Lung (tissue), 12 donors: ENCODE measurements around the gene PHF2. TPM values are rescaled to one million over a fixed set of nuclear protein-coding genes. Genes with fewer than 3 reads are reported as not detected.

Experiments
- ATAC-seq: fragments of 200-7000 bp; cut with Tn5 transposase; one replicate; pipeline ENCODE4 v1.9.1; 2020; ENCODE audit warnings: moderate number of reproducible peaks; ENCODE audit not compliant: insufficient read depth, low FRiP score
- DNase-seq, 3 donors: peaks; one replicate each; pipeline ENCODE4 v3.0.0-alpha.2; 2013 to 2017
- H3K27ac ChIP-seq, 2 donors: one replicate each; pipeline ENCODE4 v1.5.1; 2013; ENCODE audit warnings: mild to moderate bottlenecking in 2 of 2, moderate library complexity in 2 of 2, control low read depth in 1 of 2, inconsistent platforms in 1 of 2, low read depth in 1 of 2, low read length in 1 of 2
- H3K27me3 ChIP-seq, 3 donors: one replicate each; pipeline ENCODE4 v1.5.1; 2013; ENCODE audit warnings: low read length in 2 of 3; ENCODE audit not compliant: control insufficient read depth in 3 of 3, insufficient read depth in 3 of 3
- H3K36me3 ChIP-seq, 4 donors: one replicate each; pipeline ENCODE4 v1.5.1; 2013; ENCODE audit warnings: low read length in 4 of 4, mild to moderate bottlenecking in 1 of 4, moderate library complexity in 1 of 4; ENCODE audit not compliant: control insufficient read depth in 4 of 4, insufficient read depth in 4 of 4
- H3K4me1 ChIP-seq, 5 donors: one replicate each; pipeline ENCODE4 v1.5.1; 2013; ENCODE audit warnings: low read length in 5 of 5, mild to moderate bottlenecking in 2 of 5, moderate library complexity in 1 of 5; ENCODE audit not compliant: control insufficient read depth in 5 of 5, insufficient read depth in 5 of 5
- H3K4me3 ChIP-seq: one replicate; pipeline ENCODE4 v1.5.1; 2013; ENCODE audit warnings: mild to moderate bottlenecking, control low read depth, moderate library complexity
- H3K9ac ChIP-seq, 2 donors: one replicate each; pipeline ENCODE4 v1.5.1; 2013; ENCODE audit warnings: low read length in 2 of 2, control low read depth in 1 of 2; ENCODE audit not compliant: insufficient read depth in 1 of 2
- H3K9me3 ChIP-seq, 4 donors: one replicate each; pipeline ENCODE4 v1.5.1; 2013; ENCODE audit warnings: low read length in 3 of 4, mild to moderate bottlenecking in 1 of 4, moderate library complexity in 1 of 4; ENCODE audit not compliant: control insufficient read depth in 4 of 4, insufficient read depth in 3 of 4
- CTCF ChIP-seq: IDR thresholded peaks from 2 replicates; pipeline ENCODE4 v1.5.1; 2012; ENCODE audit warnings: mild to moderate bottlenecking; ENCODE audit errors: control extremely low read depth, extremely low read depth
- WGBS, 2 donors: extraction: QIAGEN DNeasy Blood & Tissue Kit; methylation state at CpG; one replicate each; pipeline ENCODE4 v1.1.7; 2013; 5-methylcytosine and 5-hydroxymethylcytosine counted together
- polyA plus RNA-seq, 2 donors: library from polyadenylated mRNA; stranded (reverse); fragments of 200-250 nt; gene quantifications; one replicate each; pipeline ENCODE4 v1.2.1, GENCODE V29; 2013
- total RNA-seq, 2 donors: library from RNA; depleted of rRNA in 1 of 2; stranded (reverse); fragments of >200 nt in 1 of 2; gene quantifications; one replicate each; pipeline ENCODE4 v1.2.1, GENCODE V29; 2014 to 2021
- donor health status: control.
- donor health status: control.
- donor health status: Bipolar disorder and iron deficiency.
- donor health status: healthy.
- donor health status: DM: yes; HTN: yes; CAD: no.

Gene PHF2
- total and polyA plus RNA-seq, 4 donors, result 20.1 to 33.6 (median 30.2) TPM

GRCh38 chr9:93613174-93613573 lies 36.8 kb downstream of the PHF2 start:
- peaks cover 0 to 7% (median 2%) of the 10 kb centered on the region in 4 donors for H3K9me3 ChIP-seq
- H3K4me3 ChIP-seq, result no peak overlapping the region
- WGBS, 2 donors, result 92 to 94% methylated on average over 5 of the region's 5 CpGs
- H3K4me1 ChIP-seq, result peaks cover 0 to 16% (median 5%) of the 10 kb centered on the region in 5 donors
- H3K36me3 ChIP-seq, result no peaks in the 10 kb centered on the region
- H3K9ac ChIP-seq, result no peak overlapping the region
- no peak for DNase-seq
- no peak overlapping the region for H3K27ac ChIP-seq
- no peak for ATAC-seq
- no peaks in the 10 kb centered on the region for H3K27me3 ChIP-seq
- TF ChIP-seq CTCF, result no peak

GRCh38 chr9:93613791-93614190 lies 37.4 kb downstream of the PHF2 start:
- Histone ChIP-seq H3K36me3 (no peaks in the 10 kb centered on the region), H3K27me3 (no peaks in the 10 kb centered on the region), H3K4me3 (no peak overlapping the region), H3K4me1 (peaks cover 0 to 18% (median 5%) of the 10 kb centered on the region in 5 donors), H3K27ac (no peak overlapping the region), H3K9ac (no peak overlapping the region), H3K9me3 (peaks cover 0 to 7% (median 2%) of the 10 kb centered on the region in 4 donors)
- TF ChIP-seq CTCF, result no peak
- WGBS, 2 donors, result 56% methylated on average over 3 of the region's 3 CpGs
- ATAC-seq (no peak), DNase-seq (no peak)

GRCh38 chr9:93614830-93615468 lies 38.6 kb downstream of the PHF2 start:
- Histone ChIP-seq H3K27ac (no peak overlapping the region), H3K4me3 (no peak overlapping the region), H3K4me1 (peaks cover 0 to 24% (median 5%) of the 10 kb centered on the region in 5 donors), H3K27me3 (no peaks in the 10 kb centered on the region), H3K36me3 (peaks cover 0 to 4% (median 0%) of the 10 kb centered on the region in 4 donors), H3K9me3 (peaks cover 0 to 7% (median 1%) of the 10 kb centered on the region in 4 donors), H3K9ac (no peak overlapping the region)
- no peak for DNase-seq
- ATAC-seq, result no peak
- WGBS, 2 donors, result 86 to 89% methylated on average over 5 of the region's 5 CpGs
- TF ChIP-seq CTCF, result no peak
